ENCODE data around the gene POLN.
"Not testable (repeated sequence)": the region's sequence is repeated elsewhere in the genome, so short reads cannot be mapped to it uniquely, and the experiment has no call there.

POLN gene

DNA sequence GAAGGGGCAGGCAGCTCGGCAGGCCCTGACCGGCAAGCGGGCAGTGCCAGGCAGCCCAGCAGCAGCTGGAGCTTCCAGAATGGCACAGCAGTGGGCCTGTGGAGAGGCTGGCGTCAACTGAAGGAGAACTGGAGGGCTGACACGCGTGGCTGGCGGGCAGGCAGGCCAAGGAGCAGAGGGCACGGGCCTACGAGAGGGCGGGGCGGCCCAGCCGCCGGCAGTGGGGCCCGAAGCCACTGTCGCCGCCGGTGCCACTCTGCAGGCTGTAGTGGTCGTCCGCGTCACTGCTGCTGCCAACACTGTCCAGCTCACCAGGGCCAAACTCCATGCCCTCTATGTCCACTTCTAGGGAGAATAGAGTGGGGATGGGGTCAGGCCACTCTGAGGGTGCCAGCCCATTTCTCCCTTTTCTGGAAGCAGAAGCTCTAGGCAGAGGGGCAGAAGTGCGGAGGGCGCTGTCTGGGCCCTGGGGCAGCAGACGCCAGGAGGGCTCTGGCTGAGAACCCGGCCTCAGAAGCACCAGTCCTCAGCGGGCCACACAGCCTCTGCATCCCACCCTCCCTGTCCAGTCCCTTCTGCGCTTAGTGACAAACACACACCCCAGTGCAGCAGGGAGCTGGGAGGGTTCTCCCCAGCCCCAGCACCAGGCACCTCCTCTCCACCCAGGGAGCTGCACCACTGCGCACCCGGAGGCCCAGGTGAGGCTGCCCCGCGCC lies 8.6 kb upstream of the POLN start:
- DNase-seq, result no peak

DNA sequence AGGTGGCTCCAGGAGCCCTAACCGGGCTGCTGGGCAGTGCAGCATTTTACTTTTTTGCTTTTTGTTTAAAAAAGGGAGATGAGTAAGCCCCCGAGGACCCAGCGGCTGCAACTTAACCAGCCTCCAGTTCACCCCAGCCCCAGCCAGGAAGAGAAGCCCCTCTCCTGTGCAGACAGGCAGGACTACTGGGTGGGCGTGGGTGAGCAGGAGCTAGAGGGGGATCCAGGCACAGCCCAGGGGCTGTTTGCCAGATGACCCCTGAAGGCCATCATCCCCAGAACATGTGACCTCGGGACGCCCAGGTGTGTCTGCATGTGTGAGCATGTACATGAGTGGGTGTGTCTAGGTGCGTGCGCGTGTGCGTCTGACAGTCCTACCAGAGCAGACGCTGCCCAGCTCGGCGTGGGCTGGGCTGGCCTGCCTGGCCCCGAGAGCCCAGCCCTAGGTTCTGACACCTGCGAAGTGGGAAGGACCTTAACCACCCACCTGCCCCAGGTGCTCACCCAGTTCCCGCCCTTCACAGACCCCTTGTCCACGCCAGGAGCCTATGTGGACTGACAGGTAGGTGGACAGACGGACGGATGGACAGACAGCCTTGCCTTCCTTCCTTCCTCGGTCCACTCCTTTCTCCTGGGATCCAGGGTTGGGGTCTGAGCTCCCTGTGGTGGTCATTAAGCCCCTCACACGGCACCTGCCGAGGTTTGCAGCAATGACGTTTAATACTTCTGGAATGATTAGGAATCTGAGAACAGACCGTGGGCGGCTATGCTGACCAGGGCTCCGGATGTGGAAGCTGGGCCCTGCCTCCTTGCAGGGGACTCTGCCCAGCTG lies 7.8 kb upstream of the POLN start:
- no peak for DNase-seq

DNA sequence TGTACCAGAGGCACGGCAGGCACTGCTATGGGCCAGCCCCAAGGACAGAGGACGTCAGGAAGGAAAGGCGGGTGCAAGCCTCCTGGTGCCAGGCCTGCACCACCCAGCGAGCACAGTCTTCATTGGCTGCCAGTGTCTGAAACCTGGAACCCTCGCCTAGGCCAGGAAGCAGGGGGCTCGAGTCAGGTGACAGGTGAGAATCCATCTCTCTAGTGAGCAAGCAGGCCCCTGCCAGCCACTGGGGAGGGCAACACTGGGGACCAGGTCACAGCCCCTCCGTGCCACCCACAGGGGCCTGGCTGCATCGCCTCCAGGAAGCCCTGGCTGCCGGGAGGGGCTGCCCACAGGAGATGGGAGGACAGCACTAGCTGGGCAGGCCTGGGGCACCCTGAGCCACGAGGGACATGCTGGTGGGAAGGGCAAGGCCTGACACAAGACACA lies 6.9 kb upstream of the POLN start:
- DNase-seq, result no peak

DNA sequence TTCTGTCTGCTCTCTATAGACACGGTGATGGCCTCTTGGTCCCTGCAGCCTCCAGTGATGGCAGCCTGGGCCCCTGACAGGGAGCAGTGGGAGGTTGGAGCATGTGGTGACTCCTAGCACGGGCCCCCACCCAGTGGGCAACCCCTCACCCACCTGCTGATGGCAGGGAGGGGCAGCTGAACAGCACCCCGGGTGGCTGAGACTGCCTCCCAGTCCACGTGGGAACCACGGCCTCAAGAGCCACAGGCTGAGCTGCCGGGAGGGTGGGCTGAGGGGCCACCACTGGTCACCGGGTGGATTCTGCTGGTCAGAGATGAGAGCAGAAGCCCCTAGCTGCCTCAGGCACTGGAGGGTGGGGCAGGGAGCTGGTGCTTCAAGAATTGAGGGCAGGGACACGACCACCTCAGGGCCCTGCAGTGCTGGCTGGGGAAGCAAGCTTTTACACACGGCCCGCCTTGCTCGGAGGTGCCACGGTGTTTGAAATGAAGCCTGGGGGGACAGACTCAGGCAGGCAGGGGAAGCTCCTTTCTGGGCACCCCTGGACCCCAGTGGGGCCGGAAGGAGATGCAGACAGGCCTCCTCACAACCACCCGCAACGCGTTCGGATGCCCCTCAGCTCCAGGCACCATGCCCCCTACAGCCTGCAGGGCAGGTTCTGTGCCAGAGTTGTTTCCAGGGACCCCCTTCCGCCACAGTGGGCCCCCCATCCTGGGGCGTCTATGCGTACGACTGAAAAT lies 6.3 kb upstream of the POLN start:
- DNase-seq, result no peak

DNA sequence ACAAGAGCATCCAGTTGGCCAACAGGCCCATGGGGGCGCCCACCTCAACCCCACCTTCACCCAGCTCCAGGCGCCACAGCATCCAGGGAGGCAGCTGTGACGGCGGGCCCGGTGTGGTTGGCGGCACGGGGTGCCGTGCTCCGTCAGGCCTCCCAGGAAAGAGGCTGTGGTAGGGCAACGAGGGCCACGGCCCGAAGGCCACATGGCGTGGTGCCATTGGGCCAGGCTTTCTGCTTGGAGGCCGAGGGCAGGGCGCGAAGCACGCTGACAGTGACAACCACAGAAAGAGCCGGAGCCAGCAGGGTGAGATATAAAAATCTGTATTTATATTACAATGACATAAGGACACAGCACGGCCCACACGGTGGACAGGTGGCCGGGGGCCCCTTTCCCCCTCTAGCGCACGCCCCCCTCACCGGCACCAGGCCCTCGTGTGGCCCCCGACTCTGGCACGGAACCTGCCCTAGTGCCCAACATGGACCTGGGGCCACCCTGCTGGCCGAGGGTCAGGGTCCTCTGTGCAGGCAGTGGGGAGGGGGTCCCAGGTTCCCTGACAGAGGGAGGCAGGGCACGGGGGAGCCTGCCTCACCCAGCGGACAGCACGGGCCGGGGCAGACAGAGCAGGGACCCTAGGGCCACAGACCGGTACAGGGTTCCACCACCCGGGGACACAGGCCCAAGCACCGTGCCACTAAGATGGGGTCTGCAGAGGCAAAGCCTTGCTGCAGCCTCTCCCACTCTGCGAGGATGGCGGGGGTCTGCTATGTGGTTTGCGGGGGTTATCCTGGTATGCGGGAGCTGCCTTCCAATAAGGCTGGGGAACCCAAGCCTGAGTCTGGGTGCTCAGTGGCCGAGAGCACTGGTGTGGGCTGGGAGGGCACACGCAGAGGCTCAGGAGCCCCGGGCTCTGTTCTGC lies 5.5 kb upstream of the POLN start:
- DNase-seq, result no peak

DNA sequence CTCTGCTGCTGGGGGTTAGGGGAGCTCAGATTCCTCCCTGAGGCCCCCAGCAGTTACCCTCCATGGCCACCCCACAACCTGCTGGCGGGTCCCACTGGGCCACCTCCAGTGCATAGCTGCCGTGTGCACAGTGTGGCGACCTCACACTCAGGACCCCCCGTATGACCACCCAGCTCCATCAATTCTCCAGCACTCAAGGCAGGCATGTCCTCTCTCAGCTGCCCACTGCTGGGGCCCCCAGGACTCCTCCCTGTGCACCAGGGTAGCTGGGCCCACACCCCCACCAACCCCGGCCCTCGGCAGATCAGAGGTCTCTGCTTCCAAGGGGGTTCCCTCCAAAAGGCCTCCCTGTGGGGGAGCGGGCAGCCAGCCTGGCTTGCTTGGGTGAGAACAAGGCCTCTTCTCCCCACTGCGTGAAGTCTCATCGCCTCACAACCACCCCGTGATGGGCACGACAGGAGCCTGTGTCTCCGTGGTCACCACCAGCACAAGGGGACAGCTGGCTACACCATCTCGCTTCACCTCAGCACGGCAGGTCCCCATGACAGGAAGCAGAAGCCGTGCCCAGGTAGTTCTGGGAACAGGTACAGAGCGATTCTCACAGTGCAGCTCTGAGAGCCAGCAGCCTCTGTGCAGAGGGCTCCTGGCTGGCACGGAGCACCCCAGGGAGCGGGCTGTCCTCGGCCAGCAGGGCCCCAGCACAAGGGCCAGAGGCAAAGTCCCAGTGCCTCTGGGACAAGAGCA lies 4.6 kb upstream of the POLN start:
- DNase-seq, result no peak

DNA sequence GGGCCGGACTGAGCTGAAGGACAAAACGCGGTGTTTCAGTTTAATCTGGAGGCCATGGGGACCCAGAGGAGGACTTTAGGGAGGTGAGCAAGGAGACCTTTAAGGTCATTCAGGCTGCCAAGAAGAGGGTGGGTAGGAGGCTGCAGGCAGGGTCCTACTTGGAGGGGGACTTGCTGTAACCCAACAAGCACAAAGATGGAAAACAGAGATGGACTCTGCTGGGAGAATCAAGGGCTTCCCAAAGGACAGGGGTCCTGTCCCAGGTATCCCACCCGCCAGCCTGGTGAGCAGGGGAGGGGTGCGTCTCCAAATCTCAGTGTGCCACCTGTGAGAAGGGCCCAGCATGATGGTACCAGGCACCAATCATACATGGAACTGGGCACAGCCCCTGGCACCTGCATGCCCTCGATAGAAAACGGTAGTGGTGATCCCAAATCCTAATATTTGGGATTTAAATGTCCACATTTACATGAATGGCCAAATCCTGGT lies 3.9 kb upstream of the POLN start:
- no peak for DNase-seq

DNA sequence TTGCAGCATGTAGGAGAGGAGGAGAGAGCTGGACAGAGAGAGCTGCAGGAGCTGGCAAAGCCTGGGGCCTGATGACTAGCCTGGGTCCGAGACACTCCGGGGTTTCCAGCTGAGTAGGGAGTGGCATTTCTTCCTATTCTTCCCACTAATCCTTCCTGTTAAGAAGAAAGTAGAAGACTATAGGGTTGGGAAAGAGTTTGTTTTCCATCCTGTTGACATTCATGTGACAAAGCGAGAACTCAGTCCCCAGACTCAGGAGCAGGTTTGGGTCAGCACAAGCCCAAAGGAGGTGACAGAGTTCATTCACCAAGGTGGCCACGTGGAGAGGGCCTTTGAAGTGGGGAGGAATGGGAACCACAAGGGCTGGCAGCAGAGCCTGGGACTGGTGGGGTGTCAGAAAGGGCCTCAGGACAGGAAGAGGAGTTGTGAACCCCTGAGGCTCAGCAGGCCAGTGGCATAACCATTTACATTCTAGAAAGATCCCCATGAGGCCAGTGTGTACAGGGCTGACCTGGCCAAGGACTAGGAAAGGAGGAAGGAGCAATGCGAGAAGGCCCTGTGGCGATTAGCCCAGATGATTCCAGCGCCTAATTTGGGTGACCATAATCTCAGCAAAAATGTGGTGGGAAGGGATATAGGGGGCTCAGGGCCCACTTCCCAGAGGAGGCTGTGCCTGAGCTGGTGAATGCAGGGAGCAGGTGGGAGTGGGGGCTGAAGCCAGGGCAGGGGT lies 3.3 kb upstream of the POLN start:
- DNase-seq, result no peak

DNA sequence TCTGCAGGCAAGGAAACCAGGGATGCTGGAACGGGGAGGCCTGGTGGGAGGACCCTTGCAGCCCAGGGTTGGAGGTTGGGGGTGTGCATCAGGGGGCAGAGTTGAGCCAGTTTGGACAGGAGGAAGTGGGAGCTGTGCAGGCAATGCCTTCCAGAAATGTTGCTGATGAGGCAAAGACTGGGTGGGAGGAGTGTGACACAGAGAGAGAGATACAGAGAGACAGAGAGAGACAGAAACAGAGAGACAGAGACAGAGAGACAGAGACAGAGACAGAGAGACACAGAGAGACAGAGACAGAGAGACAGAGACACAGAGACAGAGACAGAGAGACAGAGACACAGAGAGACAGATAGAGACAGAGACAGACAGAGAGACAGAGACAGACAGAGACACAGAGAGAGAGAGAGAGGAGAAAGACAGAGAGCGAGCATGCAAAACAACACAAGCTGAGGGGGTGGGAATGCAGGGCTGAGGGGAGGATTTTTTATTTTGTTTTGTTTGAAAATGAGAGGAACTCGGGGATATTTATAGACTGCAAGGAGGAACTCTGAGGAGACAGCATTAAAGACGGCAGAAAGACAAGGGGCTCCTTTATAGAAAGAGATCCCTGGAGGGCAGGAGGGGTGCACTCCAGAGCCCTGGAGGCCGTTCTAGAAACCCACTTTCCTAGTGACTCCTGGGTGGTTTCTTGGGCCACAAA lies 1.9 kb upstream of the POLN start:
- DNase-seq, result no peak

DNA sequence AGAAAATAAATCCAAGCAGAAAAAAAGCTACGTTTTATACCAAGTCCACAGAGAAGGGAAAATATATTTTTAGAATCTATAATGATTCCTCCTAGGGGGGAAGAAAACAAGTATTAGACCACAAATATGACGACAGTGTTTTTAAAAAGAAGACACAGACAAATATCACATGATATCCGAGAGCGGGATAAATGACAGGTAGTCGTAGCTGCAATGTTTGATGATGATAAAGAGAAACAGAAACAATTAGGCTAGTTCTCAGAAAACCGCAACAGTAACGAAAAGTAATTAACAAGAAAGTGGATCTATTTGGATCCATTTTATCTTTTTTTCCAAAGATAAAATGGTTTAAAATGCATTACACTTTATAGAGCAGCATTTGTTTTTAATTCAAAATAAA lies 918 bp downstream of the POLN start:
- no peak for DNase-seq

DNA sequence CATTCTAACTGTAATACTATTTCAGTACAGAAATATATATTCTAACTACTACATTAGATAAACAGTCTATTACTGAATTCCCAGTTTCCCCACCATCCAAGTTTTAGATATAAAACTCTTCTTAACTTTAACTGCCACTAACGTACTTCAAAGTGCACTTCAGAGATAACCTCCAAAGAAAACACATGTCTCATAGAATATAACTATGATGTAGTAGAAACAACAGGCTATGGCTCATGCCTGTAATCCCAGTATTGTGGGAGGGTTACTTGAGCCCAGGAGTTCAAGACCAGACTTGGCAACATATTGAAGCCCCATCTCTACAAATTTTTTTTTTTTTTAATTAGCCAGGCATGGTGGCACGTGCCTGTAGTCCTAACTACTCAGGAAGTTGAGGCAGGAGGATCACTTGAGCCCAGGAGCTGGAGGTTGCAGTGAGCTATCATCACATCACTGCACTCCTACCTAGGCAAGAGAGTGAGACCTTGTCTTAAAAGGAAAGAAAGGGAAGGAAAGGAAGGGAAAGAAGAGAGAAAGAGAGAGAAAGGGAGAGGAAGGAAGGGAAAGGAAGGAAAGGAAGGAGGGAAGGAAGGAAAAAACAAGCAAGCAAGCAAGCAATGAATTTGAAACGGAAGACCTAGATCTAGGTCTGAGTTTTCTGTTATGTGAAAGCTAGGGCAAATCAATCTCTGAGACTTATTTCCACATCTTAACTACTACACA lies 4.8 kb downstream of the POLN start:
- DNase-seq, result no peak

DNA sequence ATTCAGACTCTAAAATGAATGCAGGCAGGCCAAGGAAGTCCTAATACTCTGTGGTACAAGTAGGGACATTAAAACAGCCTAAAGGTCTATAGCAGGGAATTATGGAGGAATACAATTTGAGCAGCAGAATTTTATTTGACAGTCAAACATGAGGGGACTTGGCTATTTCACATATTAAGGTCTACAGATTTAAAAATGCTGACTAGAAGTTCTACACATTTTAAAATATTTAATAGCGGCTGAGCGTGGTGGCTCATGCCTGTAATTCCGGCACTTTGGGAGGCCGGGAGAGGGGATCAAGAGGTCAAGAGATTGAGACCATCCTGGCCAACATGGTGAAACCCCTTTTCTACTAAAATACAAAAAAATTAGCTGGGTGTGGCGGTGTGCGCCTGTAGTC lies 10.8 kb downstream of the POLN start:
- DNase-seq, result no peak

DNA sequence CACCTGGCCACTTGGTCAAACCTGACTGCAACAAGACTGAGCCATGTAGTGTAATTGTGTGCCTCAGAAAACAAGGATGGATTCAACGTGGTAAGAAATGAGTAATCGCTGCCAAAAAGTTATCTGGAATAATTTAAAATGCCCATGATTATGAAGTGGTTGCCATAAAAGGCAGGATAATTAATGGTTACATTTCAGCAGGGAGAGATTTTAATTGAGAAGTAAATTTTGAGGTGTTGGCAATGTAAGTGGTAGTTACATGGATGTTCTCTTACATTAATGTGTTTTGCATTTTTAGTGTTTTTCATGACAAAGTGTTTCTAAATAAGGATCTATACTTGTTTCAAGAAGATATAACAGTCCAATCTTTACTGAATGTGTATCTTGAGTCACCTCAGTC lies 15.7 kb downstream of the POLN start:
- DNase-seq, result no peak

DNA sequence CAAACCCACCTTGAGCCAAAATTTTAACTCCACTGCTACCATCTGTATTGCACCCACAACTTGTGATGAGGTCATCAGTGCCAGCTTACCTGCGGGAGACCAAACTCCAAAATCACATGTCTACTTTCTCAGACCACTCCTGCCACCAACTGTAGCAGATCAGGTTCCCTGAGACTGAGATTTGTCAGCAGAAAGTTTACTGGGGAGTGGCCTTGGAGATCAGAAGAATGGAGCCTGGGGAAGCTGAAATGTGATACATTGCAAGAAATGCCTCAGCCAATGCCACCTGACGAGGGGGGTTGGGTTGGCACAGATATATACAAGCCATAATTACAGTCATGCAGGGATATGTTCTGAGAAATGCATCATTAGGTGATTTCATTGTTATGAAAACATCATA lies 19.1 kb downstream of the POLN start:
- no peak for DNase-seq

DNA sequence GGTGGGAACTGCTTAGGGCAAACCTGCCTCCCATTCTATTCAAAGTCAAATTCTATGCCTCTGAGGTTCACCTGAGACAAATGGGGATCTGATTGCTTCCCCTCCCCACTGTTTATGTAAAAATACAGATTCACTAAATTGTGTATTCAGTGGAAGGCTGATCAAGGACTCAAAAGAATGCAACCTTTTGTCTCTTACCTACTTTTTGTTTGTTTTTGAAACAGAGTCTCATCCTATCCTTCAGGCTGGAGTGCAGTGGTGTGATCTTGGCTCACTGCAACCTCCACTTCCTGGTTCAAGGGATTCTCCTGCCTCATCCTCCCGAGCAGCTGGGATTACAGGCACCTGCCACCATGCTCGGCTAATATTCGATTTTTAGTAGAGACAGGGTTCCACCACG lies 20.5 kb downstream of the POLN start:
- not testable (repeated sequence) for DNase-seq

DNA sequence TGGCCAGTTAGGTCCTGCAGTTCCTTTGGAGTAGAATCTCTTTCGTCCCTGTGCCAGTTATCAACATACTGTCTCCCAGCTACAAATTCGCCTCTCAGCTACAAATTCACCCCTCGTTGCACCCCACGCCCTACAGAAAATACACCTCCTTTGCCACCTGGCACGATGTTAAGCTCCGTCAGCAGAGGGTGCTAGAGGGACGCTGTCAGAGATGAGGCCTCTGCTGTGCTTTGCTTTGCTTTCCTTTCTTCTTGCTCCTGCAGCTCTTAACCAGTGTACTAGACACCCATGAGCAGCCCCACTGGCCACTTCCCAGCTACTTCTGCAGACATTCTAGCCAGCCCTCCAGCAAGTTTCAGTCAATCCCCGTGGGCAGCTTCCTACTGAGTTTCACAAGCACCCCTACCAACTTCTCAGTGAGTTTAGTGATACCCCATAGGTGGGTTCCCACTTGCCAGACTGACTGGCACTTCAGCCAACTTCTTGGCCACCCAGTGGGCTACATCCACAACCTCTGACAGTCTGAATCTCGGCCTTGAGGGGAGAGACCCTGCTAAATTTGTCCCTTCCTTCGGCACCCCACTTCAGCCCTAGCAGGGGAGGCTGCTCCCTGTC lies 21.8 kb downstream of the POLN start:
- DNase-seq, result peak; percentile 16 to 79

DNA sequence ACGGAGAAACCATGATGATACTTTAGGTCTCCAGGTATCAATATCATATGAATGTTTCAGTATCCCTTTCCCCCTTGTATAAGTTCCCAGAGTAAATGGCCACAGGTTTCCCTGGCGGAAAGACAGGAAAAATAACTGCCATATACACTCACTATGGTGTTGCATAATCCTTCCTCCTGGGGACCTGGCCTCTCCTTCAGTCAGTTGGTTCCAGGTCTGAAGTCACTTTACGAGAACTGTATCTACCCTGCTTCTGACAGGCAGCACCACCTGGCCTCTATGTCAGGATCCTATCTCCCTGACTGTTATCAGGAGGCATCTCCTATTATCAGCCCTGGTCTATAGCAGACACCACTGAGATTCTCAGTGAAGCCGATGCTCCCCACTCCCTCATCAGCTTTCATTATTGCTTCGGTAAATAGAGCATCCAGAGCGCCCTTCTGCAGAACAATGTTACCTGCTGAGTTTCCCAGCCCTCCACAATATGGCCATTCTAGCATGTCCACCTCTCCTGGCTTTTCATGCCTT lies 22.6 kb downstream of the POLN start:
- DNase-seq, result no peak

DNA sequence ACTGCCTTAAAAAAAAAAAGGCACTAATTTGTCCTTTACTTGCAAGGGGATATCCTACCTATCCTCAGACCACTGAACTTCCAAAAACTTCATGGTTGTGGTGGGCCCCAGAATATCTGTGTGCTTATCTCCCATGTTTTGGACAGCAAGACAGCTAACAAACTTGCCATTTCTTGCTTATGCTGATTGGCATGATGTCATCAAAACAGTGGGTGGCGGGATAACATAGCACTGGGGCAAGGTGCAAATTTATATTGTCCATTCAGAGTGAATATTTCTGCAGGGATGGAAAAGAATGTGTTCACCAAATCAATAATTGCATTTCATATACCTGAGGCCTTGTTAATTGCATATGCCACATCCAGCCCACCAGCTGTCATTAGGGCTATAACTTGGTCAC lies 23.5 kb downstream of the POLN start:
- DNase-seq, result no peak

DNA sequence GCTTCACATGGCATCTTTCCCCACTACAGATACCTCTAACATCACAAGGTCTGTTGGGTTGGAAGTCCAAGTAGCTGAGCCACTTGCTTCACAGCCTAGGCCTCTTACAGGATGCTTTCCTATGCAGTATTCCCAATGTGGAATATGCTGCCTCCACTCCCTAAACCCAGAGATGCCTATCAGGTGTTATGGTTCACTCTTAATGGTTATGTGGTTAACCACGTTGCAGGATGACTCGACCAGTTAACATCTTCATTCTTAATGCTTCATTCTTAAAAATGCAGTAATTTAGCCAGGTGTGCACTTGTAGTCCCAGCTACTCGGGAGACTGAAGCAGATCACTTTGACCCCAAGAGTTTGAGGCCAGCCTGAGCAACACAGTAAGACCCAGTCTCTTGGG lies 24.2 kb downstream of the POLN start:
- no peak for DNase-seq
